Gastroesophageal sphincter (tissue), 4 donors: ENCODE data around the gene LRRC25. TPM values are rescaled to one million over a fixed set of nuclear protein-coding genes. Genes with fewer than 3 reads are reported as not detected.
A peak's percentile ranks its signal among the peaks of the same experiment; 100 is the strongest.

Experiments used
- ATAC-seq: fragments of 150-250 bp; one replicate; pipeline ENCODE4 v1.9.1; 2016; ENCODE audit warnings: mild to moderate bottlenecking, moderate library complexity
- H3K27ac ChIP-seq, 4 donors: fragments of 200-600 bp; sonication (generic) in 3 of 4; 1 replicate in 3 of 4; 2 replicates in 1 of 4; pipeline ENCODE4 v1.5.1; 2016 to 2019
- H3K27me3 ChIP-seq: fragments of 200-600 bp; sonication (generic); one replicate; pipeline ENCODE4 v1.5.1; 2019
- H3K36me3 ChIP-seq, 2 donors: fragments of 200-600 bp; sonication (generic); one replicate each; pipeline ENCODE4 v1.5.1; 2019; ENCODE audit warnings: control low read depth in 1 of 2
- H3K4me1 ChIP-seq, 3 donors: fragments of 200-600 bp; sonication (generic); 1 replicate in 2 of 3; 2 replicates in 1 of 3; pipeline ENCODE4 v1.5.1; 2016 to 2019; ENCODE audit warnings: control low read depth in 2 of 3
- H3K4me3 ChIP-seq, 2 donors: fragments of 200-600 bp; sonication (generic); one replicate each; pipeline ENCODE4 v1.5.1; 2019; ENCODE audit warnings: mild to moderate bottlenecking in 1 of 2, moderate library complexity in 1 of 2
- H3K9me3 ChIP-seq, 3 donors: fragments of 200-600 bp; sonication (generic); one replicate each; pipeline ENCODE4 v1.5.1; 2017 to 2019; ENCODE audit warnings: control low read depth in 2 of 3
- CTCF ChIP-seq, 4 experiments: fragments of 200-600 bp in 2 of 4; fragments of 450-650 bp in 2 of 4; sonication (generic) in 1 of 4; IDR thresholded peaks; one replicate each; pipeline ENCODE4 v1.5.1; 2017 to 2019; ENCODE audit warnings: antibody characterized with exemption in 4 of 4, mild to moderate bottlenecking in 2 of 4, moderate library complexity in 2 of 4
- EP300 ChIP-seq: sonication (generic); formaldehyde crosslinking; IDR thresholded peaks from one replicate; pipeline ENCODE4 v1.6.1; 2017; ENCODE audit warnings: antibody characterized with exemption, mild to moderate bottlenecking
- POLR2A ChIP-seq, 2 donors: fragments of 450-650 bp; IDR thresholded peaks; one replicate each; pipeline ENCODE4 v1.6.1; 2017; ENCODE audit warnings: antibody characterized with exemption in 2 of 2, mild to moderate bottlenecking in 2 of 2, moderate library complexity in 1 of 2
- POLR2AphosphoS5 ChIP-seq: sonication (generic); formaldehyde crosslinking; IDR thresholded peaks from one replicate; pipeline ENCODE4 v1.6.1; 2017; ENCODE audit warnings: antibody characterized with exemption
- WGBS, 2 donors: methylation state at CpG; one replicate each; pipeline ENCODE4 v1.1.5; 2018; ENCODE audit warnings: low coverage in 1 of 2; 5-methylcytosine and 5-hydroxymethylcytosine counted together
- total RNA-seq, 4 donors: library from RNA; depleted of rRNA; stranded (reverse); fragments of >200 nt; gene quantifications; one replicate each; pipeline ENCODE4 v1.1.0, GENCODE V29; 2016

LRRC25 gene
- total RNA-seq, 4 donors from 2014 or later, result 1.9 to 19.0 (median 4.8) TPM

- H3K4me3 ChIP-seq, result peak overlapping the region in 1 of 2 donors; percentile 43
- no peak for TF ChIP-seq CTCF (IDR thresholded peaks at IDR 0.05)
- no peak for TF ChIP-seq POLR2AphosphoS5
- TF ChIP-seq EP300, result no peak
- no peak for TF ChIP-seq POLR2A (IDR thresholded peaks at IDR 0.05)
- WGBS, 2 donors, result 75 to 79% methylated on average over 2 to 13 of the region's 13 CpGs
Measured at GRCh38 chr19:18388960-18389725, 8.3 kb downstream of the LRRC25 start.

GRCh38 chr19:18388100-18388959 is 9.1 kb downstream of the LRRC25 start:
- no CpG with 5 or more reads among the region's 86 CpGs for WGBS, 2 donors
- H3K4me3 ChIP-seq, result peak overlapping the region in 1 of 2 donors; percentile 43
- H3K4me1 ChIP-seq, result peaks cover 0 to 27% (median 7%) of the 10 kb centered on the region in 3 donors
- H3K27ac ChIP-seq, result peak overlapping the region in 2 of 4 donors; percentile 27 to 73
- H3K9me3 ChIP-seq, result no peaks in the 10 kb centered on the region
- peaks cover 36% of the 10 kb centered on the region for H3K27me3 ChIP-seq
- no peaks in the 10 kb centered on the region for H3K36me3 ChIP-seq
- no peak for TF ChIP-seq EP300
- TF ChIP-seq CTCF (IDR thresholded peaks at IDR 0.05), result peak in 3 of 4 experiments; percentile 98 to 100 (median 99)
- peak; percentile 12 for TF ChIP-seq POLR2AphosphoS5
- TF ChIP-seq POLR2A (IDR thresholded peaks at IDR 0.05), result peak in 1 of 2 donors; percentile 11
- peak; percentile 83 for ATAC-seq

More at GRCh38 chr19:18388960-18389725, 8.3 kb downstream of the LRRC25 start:
- Histone ChIP-seq H3K27me3 (peaks cover 29% of the 10 kb centered on the region), H3K27ac (no peak overlapping the region), H3K36me3 (no peaks in the 10 kb centered on the region), H3K9me3 (no peaks in the 10 kb centered on the region), H3K4me1 (peaks cover 0 to 27% (median 7%) of the 10 kb centered on the region in 3 donors)
- ATAC-seq, result no peak

- no peaks in the 10 kb centered on the region for H3K9me3 ChIP-seq
- H3K27me3 ChIP-seq, result peaks cover 53% of the 10 kb centered on the region
- H3K27ac ChIP-seq, result peak overlapping the region in 1 of 4 donors; percentile 52
- H3K4me1 ChIP-seq, result peaks cover 0 to 27% (median 7%) of the 10 kb centered on the region in 3 donors
- H3K36me3 ChIP-seq, result no peaks in the 10 kb centered on the region
- TF ChIP-seq EP300, result no peak
- TF ChIP-seq POLR2AphosphoS5, result no peak
- no peak for TF ChIP-seq POLR2A (IDR thresholded peaks at IDR 0.05)
- no peak for TF ChIP-seq CTCF (IDR thresholded peaks at IDR 0.05)
- 83 to 90% methylated on average over 2 to 9 of the region's 14 CpGs for WGBS, 2 donors
- peak; percentile 18 for ATAC-seq
- H3K4me3 ChIP-seq, result peak overlapping the region in 1 of 2 donors; percentile 36
Measured at GRCh38 chr19:18386543-18387271, 10.7 kb downstream of the LRRC25 start.

- WGBS, 2 donors, result 18 to 34% methylated on average over 2 to 17 of the region's 33 CpGs
- TF ChIP-seq CTCF (IDR thresholded peaks at IDR 0.05) (peak in 3 of 4 experiments; percentile 5 to 59 (median 15)), POLR2A (IDR thresholded peaks at IDR 0.05) (peak; percentile 54 to 58), POLR2AphosphoS5 (peak; percentile 28), EP300 (no peak)
- Histone ChIP-seq H3K4me1 (peaks cover 0 to 28% (median 7%) of the 10 kb centered on the region in 3 donors), H3K36me3 (no peaks in the 10 kb centered on the region), H3K9me3 (no peaks in the 10 kb centered on the region), H3K27me3 (peaks cover 53% of the 10 kb centered on the region), H3K4me3 (peak within 1 kb of the TSS in 1 of 2 donors; percentile 36), H3K27ac (peak within 1 kb of the TSS in 1 of 4 donors; percentile 52)
- ATAC-seq, result peak; percentile 63
Measured at GRCh38 chr19:18385675-18386542, 11.5 kb downstream of the LRRC25 start, which contains the start of gene GDF15. GDF15 (plus strand) TSS chr19:18386158; CDS start chr19:18386190, 32 bp downstream.
